Thyroid gland (tissue), 4 donors: ENCODE measurements around the gene ITPKB. TPM values are rescaled to one million over a fixed set of nuclear protein-coding genes. Genes with fewer than 3 reads are reported as not detected.

Source experiments
- DNase-seq, 2 donors: peaks; one replicate each; pipeline ENCODE4 v3.0.0-alpha.2; 2019
- H3K27ac ChIP-seq, 3 donors: fragments of 200-600 bp; sonication (generic); 1 replicate in 2 of 3; 2 replicates in 1 of 3; pipeline ENCODE4 v1.5.1; 2016 to 2019; ENCODE audit warnings: mild to moderate bottlenecking in 1 of 3, moderate library complexity in 1 of 3
- H3K27me3 ChIP-seq: fragments of 200-600 bp; sonication (generic); one replicate; pipeline ENCODE4 v1.5.1; 2019
- H3K36me3 ChIP-seq, 2 donors: fragments of 200-600 bp; sonication (generic); one replicate each; pipeline ENCODE4 v1.5.1; 2016 to 2019
- H3K4me1 ChIP-seq, 2 donors: fragments of 200-600 bp; sonication (generic); one replicate each; pipeline ENCODE4 v1.5.1; 2017 to 2019
- H3K4me3 ChIP-seq, 3 donors: fragments of 200-600 bp; sonication (generic); replicated peaks in 1 of 3; 1 replicate in 2 of 3; 2 replicates in 1 of 3; pipeline ENCODE4 v1.5.1; 2016; ENCODE audit warnings: mild to moderate bottlenecking in 1 of 3
- H3K9me3 ChIP-seq: fragments of 200-600 bp; sonication (generic); one replicate; pipeline ENCODE4 v1.5.1; 2017
- CTCF ChIP-seq, 6 experiments: fragments of 200-600 bp in 3 of 6; fragments of 450-650 bp in 3 of 6; sonication (generic) in 3 of 6; IDR thresholded peaks; one replicate each; pipeline ENCODE4 v1.5.1; 2016 to 2019; ENCODE audit warnings: antibody characterized with exemption in 6 of 6, mild to moderate bottlenecking in 2 of 6, inconsistent platforms in 1 of 6, moderate library complexity in 1 of 6
- POLR2A ChIP-seq, 2 donors: fragments of 450-650 bp; IDR thresholded peaks; one replicate each; pipeline ENCODE4 v1.6.1; 2017; ENCODE audit warnings: antibody characterized with exemption in 2 of 2, mild to moderate bottlenecking in 2 of 2, moderate library complexity in 1 of 2
- WGBS, 2 donors: methylation state at CpG; one replicate each; pipeline ENCODE4 v1.1.5; 2017; 5-methylcytosine and 5-hydroxymethylcytosine counted together
- intact Hi-C: fragments of 100-400 bp; cut with DNase I; formaldehyde crosslinking; loops from one replicate; pipeline ENCODE4 v1.15.1; 2023
- total RNA-seq, 4 donors: library from RNA; depleted of rRNA; stranded (reverse); fragments of >200 nt; gene quantifications; one replicate each; pipeline ENCODE4 v1.2.3, GENCODE V29; 2016

The ITPKB gene
- total RNA-seq, 4 donors from 2014 or later = 19.1 to 24.0 (median 22.2) TPM

GRCh38 chr1:226761322-226761721 lies 22.2 kb upstream of the ITPKB start:
- no peak for DNase-seq
- H3K27me3 ChIP-seq = no peaks in the 10 kb centered on the region
- intact Hi-C loops = no loop called here
- no peaks in the 10 kb centered on the region for H3K4me1 ChIP-seq
- WGBS, 2 donors = 75 to 76% methylated on average over 1 of the region's 1 CpG
- TF ChIP-seq POLR2A (IDR thresholded peaks at IDR 0.05) (no peak), CTCF (IDR thresholded peaks at IDR 0.05) (no peak)
- no peaks in the 10 kb centered on the region for H3K9me3 ChIP-seq
- H3K4me3 ChIP-seq = no peak overlapping the region
- H3K27ac ChIP-seq = no peak overlapping the region
- H3K36me3 ChIP-seq = no peaks in the 10 kb centered on the region

- Histone ChIP-seq H3K4me3 (no peak overlapping the region), H3K27me3 (no peaks in the 10 kb centered on the region), H3K9me3 (no peaks in the 10 kb centered on the region), H3K36me3 (no peaks in the 10 kb centered on the region), H3K4me1 (no peaks in the 10 kb centered on the region), H3K27ac (no peak overlapping the region)
- no peak for DNase-seq
- WGBS, 2 donors = 86 to 90% methylated on average over 9 of the region's 9 CpGs
- TF ChIP-seq CTCF (IDR thresholded peaks at IDR 0.05) (no peak), POLR2A (IDR thresholded peaks at IDR 0.05) (no peak)
- intact Hi-C loops = no loop called here
Observed at GRCh38 chr1:226754793-226755533, 15.9 kb upstream of the ITPKB start.

GRCh38 chr1:226754097-226754496 lies 15.0 kb upstream of the ITPKB start:
- Histone ChIP-seq H3K27me3 (no peaks in the 10 kb centered on the region), H3K4me1 (no peaks in the 10 kb centered on the region), H3K4me3 (no peak overlapping the region), H3K9me3 (no peaks in the 10 kb centered on the region), H3K27ac (no peak overlapping the region), H3K36me3 (no peaks in the 10 kb centered on the region)
- intact Hi-C loops = no loop called here
- no peak for TF ChIP-seq CTCF (IDR thresholded peaks at IDR 0.05)
- no peak for TF ChIP-seq POLR2A (IDR thresholded peaks at IDR 0.05)
- 96 to 97% methylated on average over 7 of the region's 7 CpGs for WGBS, 2 donors
- DNase-seq = no peak

- intact Hi-C loops = no loop called here
Observed at GRCh38 chr1:226751703-226752102, 12.6 kb upstream of the ITPKB start.

More at GRCh38 chr1:226751703-226752102, 12.6 kb upstream of the ITPKB start:
- Histone ChIP-seq H3K9me3 (no peaks in the 10 kb centered on the region), H3K4me3 (no peak overlapping the region), H3K4me1 (no peaks in the 10 kb centered on the region), H3K27ac (no peak overlapping the region), H3K27me3 (no peaks in the 10 kb centered on the region), H3K36me3 (no peaks in the 10 kb centered on the region)
- DNase-seq = no peak
- TF ChIP-seq CTCF (IDR thresholded peaks at IDR 0.05) = no peak
- no peak for TF ChIP-seq POLR2A (IDR thresholded peaks at IDR 0.05)
- WGBS, 2 donors = 68 to 92% methylated on average over 3 of the region's 3 CpGs
